GM12892 (cell line): ENCODE results near the gene NHS.

Experiments used
- POLR2A ChIP-seq: IDR thresholded peaks from 2 replicates; pipeline ENCODE4 v1.6.1; 2011; ENCODE audit warnings: low read depth, low read length, control low read depth
- POLR2AphosphoS5 ChIP-seq: IDR thresholded peaks from 2 replicates; pipeline ENCODE4 v1.6.1; 2011; ENCODE audit warnings: low read depth, low read length, control low read depth

DNA sequence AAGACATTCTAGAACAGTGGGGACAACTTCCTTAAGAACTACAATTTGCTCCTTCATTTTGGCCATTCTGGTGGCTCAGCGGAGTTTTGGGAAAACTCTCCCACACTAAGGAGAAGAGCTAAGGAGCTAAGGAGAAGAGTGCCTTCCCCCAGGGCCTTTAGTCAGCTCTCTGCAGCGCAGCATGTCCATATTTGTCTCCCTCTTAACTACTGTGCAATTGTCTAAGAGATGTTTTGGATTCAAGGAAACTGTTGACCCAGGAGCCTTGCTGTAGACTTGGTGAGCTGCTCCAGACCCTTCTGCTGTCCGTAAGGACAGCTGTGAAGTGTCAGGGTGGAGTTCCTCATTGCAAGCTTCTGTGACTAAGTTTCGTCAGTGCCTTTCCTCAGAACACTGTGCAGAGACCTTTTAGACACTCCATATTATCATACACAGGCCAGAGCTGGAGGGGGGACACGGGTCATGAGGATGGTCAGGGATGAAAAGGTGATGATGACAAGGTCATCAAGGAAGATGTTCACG, 179.0 kb downstream of the NHS start:
- no peak for TF ChIP-seq POLR2AphosphoS5
- TF ChIP-seq POLR2A, result no peak
